COLO668 (cell line): ENCODE data around the gene ORC3.
"Not testable (repeated sequence)": the region's sequence is repeated elsewhere in the genome, so short reads cannot be mapped to it uniquely, and the experiment has no call there.

Source experiments
- DNase-seq: peaks from one replicate; lab custom pipeline; 2025; ENCODE audit not compliant: unreplicated experiment; lab: John Stamatoyannopoulos, UW

The ORC3 gene

GRCh38 chr6:87658516-87658915 is 68.6 kb downstream of the ORC3 start:
- no peak for DNase-seq

- DNase-seq = no peak
Measured at GRCh38 chr6:87660226-87660911, 70.4 kb downstream of the ORC3 start.

- no peak for DNase-seq
Measured at GRCh38 chr6:87661016-87661415, 71.1 kb downstream of the ORC3 start.

GRCh38 chr6:87661503-87661902 is 71.6 kb downstream of the ORC3 start:
- DNase-seq = no peak

GRCh38 chr6:87663434-87663833 is 73.5 kb downstream of the ORC3 start:
- DNase-seq = no peak

GRCh38 chr6:87664921-87665485 is 75.1 kb downstream of the ORC3 start:
- no peak for DNase-seq

GRCh38 chr6:87667032-87667431 is 77.1 kb downstream of the ORC3 start:
- no peak for DNase-seq

GRCh38 chr6:87668013-87668412 is 78.1 kb downstream of the ORC3 start:
- no peak for DNase-seq

GRCh38 chr6:87669051-87669450 is 79.1 kb downstream of the ORC3 start:
- DNase-seq = no peak

GRCh38 chr6:87670707-87671106 is 80.8 kb downstream of the ORC3 start:
- no peak for DNase-seq

GRCh38 chr6:87671555-87672029 is 81.7 kb downstream of the ORC3 start:
- no peak for DNase-seq

- no peak for DNase-seq
Measured at GRCh38 chr6:87672641-87673040, 82.7 kb downstream of the ORC3 start.

- no peak for DNase-seq
Measured at GRCh38 chr6:87673237-87673636, 83.3 kb downstream of the ORC3 start.

GRCh38 chr6:87674290-87674689 is 84.4 kb downstream of the ORC3 start:
- no peak for DNase-seq

- no peak for DNase-seq
Measured at GRCh38 chr6:87675004-87675681, 85.2 kb downstream of the ORC3 start.

- DNase-seq = no peak
Measured at GRCh38 chr6:87682310-87682709, 92.4 kb downstream of the ORC3 start.

GRCh38 chr6:87683890-87684289 is 94.0 kb downstream of the ORC3 start:
- DNase-seq = no peak

- no peak for DNase-seq
Measured at GRCh38 chr6:87684895-87685654, 95.1 kb downstream of the ORC3 start.

- DNase-seq = not testable (repeated sequence)
Measured at GRCh38 chr6:87686636-87687205, 96.8 kb downstream of the ORC3 start.

GRCh38 chr6:87687296-87687695 is 97.4 kb downstream of the ORC3 start:
- no peak for DNase-seq

GRCh38 chr6:87687893-87688292 is 98.0 kb downstream of the ORC3 start:
- DNase-seq = not testable (repeated sequence)
